Lower leg skin (tissue), 3 donors: ENCODE results near the gene CDK5.

Experiments used
- CTCF ChIP-seq, 3 donors: fragments of 450-650 bp; IDR thresholded peaks; one replicate each; pipeline ENCODE4 v1.5.1; 2016; ENCODE audit warnings: antibody characterized with exemption in 3 of 3, mild to moderate bottlenecking in 3 of 3, moderate library complexity in 2 of 3
- POLR2A ChIP-seq, 2 donors: fragments of 450-650 bp; IDR thresholded peaks; one replicate each; pipeline ENCODE4 v1.6.1; 2016 to 2017; ENCODE audit warnings: antibody characterized with exemption in 2 of 2, mild to moderate bottlenecking in 1 of 2, moderate library complexity in 1 of 2

GRCh38 chr7:151020231-151020630, 37.5 kb downstream of the CDK5 start:
- no peak for TF ChIP-seq CTCF (IDR thresholded peaks at IDR 0.05)
- TF ChIP-seq POLR2A (IDR thresholded peaks at IDR 0.05), result no peak
